AG20443 (cell line): Measurements from ENCODE around the gene CHAC1.

Experiments
- DNase-seq: peaks from one replicate; pipeline ENCODE4 v3.0.0; 2012; ENCODE audit warnings: low spot score, mixed read lengths

Gene CHAC1

DNA sequence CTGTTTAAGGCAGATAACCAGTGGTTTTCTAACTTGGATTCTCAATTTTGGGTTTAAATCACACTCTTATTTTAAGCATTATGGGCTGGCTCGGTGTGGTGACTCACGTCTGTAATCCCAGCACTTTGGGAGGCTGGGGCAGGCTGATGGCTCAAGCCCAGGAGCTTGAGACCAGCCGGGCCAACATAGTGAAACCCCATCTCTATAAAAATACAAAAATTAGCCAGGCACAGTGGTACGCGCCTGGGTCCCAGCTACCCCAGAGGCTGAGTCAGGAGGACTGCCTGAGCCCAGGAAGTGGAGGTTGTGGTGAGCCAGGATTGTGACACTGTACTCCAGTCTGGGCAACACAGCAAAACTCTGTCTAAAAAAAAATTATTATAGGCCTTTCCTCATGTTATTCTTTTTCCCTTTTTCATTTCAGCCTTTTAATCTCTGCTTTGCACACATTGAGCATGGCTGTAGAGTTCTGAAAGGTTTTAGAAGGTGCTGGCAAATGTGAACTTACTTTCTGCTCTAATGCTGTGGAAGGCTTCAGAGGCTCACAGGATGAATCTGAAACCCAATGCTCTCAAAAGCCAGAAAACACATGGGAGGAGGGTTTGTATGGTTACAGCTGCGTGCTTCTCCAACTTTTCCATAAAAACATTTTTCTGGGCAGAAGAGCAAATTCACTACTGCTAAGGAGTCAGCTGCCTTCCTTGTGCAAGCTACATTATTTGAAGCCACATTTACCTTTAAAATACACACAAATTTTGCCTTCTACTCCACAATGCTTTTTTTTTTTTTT, 32.5 kb downstream of the CHAC1 start:
- DNase-seq, result peak; percentile 33

DNA sequence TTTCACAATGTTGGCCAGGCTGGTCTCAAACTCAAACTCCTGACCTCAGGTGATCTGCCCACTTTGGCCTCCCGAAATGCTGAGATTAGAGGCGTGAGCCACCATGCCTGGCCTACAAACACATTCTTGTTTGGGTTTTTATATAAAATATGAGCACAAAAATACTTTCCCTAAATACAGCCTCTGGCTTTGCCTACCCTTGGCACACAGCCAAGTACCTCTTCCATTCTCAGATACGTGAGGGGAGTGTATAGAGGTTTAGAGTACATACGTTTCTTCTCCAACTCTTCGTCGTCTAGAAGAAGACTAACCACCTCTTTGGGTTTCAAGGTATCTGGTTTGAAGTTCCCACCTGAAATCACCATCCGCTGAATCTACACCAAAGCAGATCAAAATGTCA, 33.5 kb downstream of the CHAC1 start:
- DNase-seq, result no peak

DNA sequence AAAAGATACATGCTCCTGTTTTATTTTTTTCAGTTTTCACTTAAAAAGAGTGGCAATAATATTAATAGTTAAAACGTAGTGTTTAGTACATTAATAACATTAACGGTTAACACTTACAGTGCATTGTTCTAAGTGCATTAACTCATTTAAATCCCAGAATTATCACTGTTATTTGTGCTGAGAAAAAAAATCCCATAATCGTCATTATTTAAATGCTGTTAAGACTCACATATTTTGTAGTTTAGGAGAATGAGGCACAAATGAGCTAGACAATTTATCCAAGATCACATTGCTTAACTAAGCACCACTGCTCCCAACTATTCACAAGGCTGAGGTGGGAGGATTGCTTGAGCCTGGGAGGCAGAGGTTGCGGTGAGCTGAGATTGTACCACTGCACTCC, 34.9 kb downstream of the CHAC1 start:
- no peak for DNase-seq

DNA sequence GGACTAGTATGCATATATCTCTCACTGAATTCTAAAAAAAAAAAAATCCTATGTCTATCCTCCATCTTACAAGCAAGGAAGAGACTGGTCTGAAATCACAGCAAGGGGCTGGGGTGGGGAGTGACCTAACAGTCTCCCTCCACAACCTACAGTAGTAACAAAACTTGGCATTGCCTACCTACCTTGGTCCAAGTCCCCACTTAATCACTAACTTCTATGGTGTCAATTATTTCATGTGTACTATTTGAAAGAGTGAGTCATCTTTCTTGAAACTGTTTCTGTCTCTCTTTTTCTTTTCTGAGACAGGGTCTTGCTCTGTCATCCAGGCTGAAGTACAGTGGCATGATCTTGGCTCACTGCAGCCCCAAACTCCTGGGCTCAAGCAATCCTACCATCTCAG, 36.8 kb downstream of the CHAC1 start:
- DNase-seq, result no peak

DNA sequence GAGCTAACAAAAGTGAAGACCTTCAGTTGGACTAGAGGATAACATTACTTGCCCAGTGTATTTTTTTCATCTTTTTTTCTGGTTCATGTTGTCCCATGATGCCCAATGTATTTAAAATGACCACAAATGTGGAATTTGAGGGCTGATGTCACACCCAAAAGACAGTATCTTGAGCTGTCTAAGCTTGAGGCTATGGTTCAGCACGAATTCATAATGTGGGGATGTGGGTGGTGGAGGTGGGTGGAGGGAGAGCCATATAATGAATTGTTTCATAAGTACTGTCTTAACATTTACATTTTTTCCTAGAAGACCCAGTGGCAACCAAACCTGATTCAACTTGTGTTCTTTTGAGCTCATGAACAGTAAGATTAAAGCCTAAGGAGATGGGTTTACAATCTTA, 37.5 kb downstream of the CHAC1 start:
- DNase-seq, result no peak

DNA sequence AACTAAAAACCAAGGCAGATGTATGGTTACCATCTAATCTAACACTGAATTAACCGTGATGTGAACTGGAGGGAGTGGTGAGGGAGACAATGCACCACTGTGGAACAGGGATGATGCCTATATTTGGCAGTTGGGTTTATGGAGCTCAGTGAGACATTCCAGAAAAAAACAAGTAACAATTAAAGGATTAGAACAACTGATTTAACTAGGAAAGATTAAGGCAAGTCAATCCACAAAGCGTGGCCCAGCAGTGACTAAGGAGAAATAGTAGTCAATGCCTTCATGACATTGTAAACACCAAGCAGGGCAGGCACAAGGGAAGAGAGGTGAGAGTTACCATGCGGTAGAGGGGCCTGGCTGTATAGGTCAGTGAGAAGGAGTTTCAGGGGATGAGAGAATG, 38.1 kb downstream of the CHAC1 start:
- no peak for DNase-seq

DNA sequence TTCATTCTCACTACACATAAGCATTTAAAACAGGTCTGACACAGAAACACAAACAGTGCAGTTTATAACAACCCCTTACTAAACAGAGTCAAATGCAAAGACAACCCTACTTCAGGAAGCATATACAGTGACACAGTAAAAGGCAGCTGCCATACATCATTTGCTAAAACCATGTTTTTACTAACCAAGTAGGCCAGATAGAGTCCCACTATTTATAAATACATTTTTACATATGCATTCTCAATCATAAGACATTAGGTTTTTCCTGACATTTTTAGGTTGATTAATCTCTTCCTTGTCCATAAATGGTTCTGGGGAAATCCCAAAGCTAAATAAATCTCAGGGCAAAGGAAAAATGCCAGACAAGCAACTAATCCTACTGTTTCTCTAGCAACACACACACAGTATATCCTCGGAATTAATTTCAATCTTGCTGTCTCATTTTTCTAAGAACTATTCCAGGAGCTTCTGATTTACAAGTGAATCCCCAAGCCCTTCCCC, 39.0 kb downstream of the CHAC1 start:
- no peak for DNase-seq

DNA sequence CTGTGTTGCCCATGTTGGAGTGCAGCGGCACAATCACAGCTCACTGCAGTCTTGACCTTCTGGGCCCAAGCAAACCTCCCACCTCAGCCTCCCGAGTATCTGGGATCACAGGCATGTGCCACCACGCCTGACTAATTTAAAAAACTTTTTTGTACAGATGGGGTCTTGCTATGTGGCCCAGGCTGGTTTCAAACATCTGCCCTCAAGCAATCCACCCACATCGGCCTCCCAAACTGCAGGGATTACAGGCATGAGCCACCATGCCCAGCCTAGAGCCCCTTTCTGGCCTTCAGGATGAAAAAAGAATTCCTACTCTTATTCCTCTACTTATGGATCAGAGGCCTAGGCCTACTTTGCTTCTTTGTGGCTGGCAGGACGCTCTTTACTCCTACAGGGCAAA, 39.6 kb downstream of the CHAC1 start:
- no peak for DNase-seq

DNA sequence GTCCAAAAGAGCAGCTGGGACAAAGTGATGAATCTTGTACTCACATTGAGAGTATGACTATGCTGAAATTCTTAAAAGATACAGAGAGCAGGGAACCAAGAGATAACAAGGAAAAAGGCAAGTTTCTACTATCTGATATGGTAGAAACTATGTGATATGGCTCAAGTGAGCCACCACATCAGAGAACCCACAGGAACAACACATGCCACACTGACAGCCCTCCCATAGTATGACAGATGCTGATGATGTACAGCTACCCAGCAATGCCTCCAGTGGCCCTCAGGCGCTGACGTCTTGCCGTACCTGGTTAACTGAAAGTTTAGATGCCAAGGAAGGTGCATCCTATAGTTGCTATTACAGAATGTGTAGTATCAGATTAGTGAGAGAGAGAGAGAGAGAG, 42.4 kb downstream of the CHAC1 start:
- DNase-seq, result no peak

DNA sequence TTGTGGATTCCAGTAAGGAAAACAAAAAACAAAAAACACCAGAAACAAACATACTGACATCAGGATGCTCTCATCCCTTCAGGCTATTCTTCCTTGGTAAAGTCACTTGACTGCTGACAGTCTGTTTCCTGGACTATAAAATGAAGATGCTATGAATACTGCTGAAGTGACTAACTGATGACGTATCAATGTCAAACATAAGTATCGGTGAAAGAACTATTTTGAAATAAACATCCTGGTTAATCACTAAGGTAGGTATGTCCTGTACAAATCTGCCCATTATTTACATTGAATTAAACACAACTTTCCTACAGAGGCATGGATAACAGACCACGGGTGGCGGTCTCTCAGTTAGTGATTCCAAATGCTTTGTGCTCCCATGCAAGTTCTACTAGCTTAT, 45.9 kb downstream of the CHAC1 start:
- DNase-seq, result peak; percentile 25

DNA sequence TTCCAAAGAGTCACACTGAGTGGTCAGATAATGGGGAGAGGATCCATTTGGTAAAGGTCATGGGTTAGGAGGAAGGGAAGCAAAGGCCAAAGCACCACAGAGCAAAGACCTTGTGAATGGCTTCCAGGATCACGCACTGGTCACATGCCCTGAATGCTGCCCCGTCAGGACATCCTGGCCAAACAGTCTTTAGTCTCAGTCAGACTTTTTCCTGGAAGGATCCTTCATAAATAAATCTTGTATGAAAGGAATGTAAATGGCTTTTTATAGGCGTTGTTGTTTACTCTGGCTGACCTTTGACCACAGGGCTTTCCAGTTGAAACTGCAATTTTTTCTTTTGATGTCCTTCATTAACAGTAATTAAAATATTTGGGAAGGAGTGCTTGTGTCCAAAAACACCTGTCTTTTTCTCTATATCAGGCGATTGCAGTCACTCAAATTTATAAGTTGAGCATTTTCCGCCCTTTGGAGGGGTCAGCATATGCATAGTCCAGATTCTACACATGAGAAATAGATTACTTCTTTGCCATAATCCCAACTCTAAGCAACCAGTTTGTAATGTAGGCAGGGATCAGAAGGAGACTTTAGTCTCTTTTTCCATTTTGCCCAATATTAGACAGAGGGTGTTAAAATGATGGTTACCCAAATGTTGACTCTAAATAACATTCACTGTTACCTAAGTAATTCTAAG, 48.4 kb downstream of the CHAC1 start:
- DNase-seq, result no peak

DNA sequence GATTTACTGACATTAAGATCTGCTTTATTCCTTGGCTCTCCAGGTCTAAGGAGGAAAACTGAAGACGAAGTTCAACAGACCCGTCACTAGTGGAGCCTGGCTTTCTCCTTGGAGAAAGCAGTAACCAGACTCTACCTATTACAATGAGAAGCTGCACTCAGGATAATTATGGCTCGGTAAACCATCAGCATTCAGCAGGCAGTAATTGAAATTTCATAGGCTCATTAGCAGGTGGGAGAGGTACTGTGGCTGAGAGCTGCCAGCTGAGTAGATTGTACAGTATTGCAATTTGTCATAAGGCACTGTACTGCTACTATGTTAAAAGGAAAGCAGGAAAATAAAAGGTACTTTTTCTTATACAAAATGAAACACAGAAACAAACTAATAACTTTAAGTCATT, 51.2 kb downstream of the CHAC1 start:
- no peak for DNase-seq
